Stimulated activated CD4-positive, alpha-beta T cell treated with anti-CD3 and anti-CD28 coated beads, Interleukin-1b, Interleukin-23, amount 100 ng/mL, for 24 hours (primary cell): ENCODE data around the gene EYS.
"Not testable (repeated sequence)": the region's sequence is repeated elsewhere in the genome, so short reads cannot be mapped to it uniquely, and the experiment has no call there.

ENCODE experiments used
- DNase-seq, 4 experiments: peaks; one replicate each; pipeline ENCODE4 v3.0.0-alpha.2; 2020; ENCODE audit warnings: low read depth in 4 of 4, low spot score in 1 of 4

Gene EYS

GRCh38 chr6:65112435-65112834 lies 594.6 kb downstream of the EYS start:
- no peak for DNase-seq

DNA sequence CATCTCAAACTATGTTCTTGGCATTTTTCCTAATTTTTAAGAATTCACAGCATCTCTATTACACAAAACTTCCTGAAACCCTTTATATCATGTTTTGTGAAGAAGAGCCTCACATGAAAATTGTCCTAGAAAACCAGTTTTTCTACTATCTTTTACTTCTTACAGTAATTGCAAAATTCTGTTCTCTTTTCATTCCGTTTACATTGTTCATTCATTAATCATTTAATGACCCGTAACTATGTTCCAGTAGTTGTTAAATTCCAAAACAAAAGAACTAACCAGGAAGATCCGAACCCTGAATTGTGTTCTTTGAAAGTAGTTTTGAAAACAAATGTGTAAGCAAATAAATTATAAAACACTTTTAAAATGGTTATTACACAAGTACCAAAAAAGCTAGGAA lies 597.0 kb downstream of the EYS start:
- no peak for DNase-seq

- DNase-seq, result no peak
Measured at GRCh38 chr6:65098349-65098748, 608.7 kb downstream of the EYS start.

DNA sequence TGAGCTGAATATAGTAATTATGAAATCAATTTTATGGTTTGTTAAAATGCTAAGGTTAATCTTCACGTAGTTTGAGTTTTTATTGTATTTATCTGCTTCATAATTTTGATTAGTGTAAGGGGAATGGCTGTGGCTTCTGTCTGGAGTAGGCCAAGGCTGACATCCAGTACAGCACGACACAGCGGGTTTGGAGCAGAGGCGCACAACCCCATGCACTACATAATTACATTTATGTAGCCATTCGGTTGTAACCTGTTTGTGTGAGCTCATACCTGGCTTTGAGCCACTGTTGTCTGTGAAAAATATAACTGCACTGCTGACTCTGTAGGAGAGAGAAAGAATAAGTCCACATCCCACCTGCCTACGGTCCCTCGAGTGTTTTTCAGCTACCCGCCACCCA lies 615.5 kb downstream of the EYS start:
- no peak for DNase-seq

DNA sequence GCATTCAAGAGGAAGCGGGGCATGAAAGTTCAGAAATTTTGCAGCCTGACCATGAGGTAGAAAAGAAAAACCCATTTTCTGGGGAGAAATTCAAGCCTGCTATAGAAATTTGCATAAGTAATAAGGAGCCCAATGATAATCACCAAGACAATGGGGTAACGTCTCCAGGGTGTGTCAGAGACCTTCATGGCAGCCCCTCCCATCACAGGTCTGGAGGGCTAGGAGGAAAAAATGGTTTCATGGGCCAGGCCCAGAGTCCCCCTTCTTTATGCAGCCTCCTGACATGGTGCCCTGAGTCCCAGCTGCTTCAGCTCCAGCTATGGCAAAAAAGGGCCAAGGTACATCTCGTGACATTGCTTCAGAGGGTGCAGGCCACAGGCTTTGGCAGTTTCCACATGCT lies 618.5 kb downstream of the EYS start:
- no peak for DNase-seq

DNA sequence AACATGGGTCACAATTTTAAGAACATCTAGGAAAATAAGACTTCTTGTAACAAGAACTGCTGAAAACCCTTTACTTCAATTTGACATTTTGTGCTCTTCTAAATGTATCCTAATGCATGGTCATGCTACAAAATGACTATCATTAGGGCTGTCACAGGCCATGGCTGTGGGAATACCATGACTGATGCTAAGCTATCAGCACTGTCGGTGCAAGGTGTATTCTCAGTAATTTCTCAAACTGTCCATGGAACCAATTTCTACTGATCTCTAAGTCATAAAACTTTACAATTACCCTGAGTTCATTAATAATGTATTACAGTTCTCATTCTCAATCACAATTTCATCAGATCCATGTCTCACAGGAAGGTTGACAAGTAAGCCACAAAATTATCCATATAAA lies 625.3 kb downstream of the EYS start:
- no peak for DNase-seq

- DNase-seq, result no peak
Measured at GRCh38 chr6:65075705-65076230, 631.3 kb downstream of the EYS start.

DNA sequence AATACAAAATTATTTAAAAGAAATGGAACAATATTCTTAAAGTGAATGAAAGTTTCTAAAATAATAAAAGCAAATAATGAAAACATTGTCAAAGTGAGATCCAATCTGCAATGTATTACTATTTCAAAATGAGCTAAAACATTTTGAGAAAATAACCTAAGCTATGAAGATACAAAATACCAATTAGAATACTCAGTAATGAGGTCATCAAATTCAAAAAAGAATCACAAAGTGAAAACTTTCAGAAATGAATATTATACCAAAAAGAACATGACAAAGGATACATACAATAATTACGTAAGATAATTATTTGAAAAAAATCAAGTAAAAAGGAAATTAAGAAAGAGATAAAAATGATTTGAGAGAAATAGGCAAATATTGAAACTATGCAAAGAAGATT lies 634.5 kb downstream of the EYS start:
- no peak for DNase-seq

DNA sequence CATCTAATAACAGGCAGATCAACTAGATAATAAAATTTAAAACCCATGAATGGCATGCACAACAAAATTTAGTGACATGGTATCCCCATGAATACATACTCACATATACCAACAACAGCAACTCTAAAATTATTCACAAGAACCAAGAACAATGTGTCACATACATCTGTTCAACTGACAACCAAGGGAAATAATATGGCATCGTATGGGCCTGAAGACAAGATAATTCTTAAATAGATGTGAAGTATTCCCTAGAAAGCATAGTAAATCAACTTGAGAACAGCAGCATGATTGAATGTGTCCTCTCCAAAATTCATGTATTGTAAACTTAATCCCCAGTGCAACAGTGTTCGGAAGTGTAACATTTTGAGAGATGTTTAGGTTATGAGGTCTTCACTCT lies 635.5 kb downstream of the EYS start:
- no peak for DNase-seq

DNA sequence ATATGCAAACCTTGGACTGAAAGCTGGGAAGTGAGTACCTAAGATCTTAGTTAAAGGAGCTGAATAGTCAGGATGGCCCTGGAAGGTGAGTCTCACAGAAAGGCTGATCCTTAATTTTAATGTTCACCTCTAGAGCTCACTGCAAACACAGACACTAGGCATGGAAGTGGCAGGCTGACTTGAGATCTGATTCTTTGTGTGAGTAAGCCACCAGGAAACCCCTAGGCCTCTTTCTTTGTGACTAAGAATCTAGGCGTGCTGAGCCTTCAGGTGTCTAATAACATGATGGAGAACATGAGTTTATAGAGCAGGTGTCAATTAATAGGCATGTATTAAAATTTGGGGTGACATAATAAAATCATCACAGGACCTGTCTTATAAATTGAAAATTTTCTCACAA lies 642.2 kb downstream of the EYS start:
- no peak for DNase-seq

GRCh38 chr6:65059568-65059967 lies 647.5 kb downstream of the EYS start:
- DNase-seq, result no peak

DNA sequence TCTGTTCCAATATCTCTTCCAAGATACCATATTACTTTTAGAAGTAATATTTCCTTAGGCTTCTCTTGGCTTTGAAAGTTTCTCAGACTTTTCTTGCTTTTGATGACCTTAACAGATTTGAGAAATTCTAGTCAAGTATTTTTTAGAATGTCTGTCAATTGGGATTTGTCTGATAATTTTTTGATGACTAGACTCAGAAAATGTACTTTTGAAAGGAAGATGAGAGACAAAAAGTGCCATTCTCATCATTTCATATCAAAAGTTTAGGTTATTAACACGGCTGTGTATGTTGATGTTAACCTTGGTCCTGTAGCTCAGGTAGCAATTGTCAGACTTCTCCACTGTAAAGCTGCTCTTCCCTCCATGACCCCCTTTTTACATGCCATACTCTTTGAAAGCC lies 651.5 kb downstream of the EYS start:
- no peak for DNase-seq

DNA sequence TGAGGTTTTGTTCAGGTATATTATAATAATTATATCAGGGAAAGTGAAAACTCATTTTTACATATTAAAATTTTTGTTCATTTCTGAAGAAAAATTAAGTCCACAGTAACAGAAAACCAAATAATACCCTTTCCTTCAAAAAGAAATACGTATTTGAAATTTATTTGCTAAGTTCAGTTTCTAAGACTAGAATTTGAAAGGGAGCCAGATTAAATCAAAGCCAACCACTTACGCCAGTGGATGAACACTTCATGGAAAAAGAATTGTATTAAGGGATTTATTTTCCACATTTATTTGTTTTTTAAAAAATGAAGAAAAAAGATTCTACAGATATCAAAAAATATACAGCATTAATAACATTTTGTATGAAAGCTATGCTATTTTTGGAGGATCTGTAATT lies 654.4 kb downstream of the EYS start:
- DNase-seq, result no peak

DNA sequence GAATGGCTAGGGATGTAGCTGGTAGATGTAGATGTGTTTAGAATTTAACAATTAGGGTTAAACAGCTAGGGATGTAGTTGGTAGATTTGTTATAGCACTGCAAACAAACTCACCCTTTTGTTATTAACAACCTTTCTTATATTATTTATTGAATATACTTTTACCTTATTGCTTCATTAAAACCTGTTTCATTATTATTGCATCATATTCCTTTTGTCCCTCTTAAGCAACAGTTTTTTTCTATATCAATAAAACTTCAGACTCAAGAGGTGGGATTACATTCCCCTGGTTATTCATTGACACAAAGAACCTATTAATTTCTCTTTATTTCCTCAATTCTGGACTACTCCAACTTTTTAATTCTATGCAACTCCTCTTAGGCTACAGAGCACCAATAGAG lies 661.2 kb downstream of the EYS start:
- no peak for DNase-seq

DNA sequence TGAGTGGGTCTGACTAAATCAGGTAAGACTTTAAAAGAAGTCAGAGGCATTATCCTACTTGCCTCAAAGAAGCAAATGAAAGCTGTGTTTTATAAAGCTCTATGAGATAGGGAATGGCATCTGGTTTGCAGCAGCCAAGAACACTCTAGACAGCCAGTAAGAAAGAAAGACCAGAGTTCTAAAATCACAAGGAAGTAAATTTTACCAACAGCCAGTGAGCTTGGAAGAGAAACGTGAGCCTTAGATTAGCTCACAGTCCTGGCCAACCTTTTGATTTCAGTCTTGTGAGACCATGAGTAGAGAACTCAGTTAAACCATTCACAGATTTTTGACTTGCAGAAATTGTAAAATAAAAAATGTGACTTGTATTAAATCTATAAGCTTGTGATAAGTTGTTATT lies 693.0 kb downstream of the EYS start:
- no peak for DNase-seq

DNA sequence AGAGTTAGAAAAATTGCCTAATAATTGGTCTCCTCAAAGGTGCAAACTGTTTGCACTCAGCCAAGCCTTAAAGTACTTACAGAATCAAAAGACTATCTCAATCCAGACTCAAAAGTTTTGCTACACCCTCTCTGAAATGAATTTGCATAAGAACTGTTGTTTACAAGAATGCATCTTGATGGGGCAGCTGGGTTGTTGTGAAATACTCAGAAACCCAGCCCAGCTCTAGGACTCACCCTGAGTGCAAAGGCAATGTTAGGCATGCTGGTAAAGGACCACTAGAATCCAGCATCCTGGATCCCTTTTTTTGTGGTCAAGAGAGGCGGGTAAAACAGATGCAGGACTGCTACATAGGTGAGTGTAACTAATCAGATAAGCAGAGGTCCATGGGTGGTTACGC lies 700.2 kb downstream of the EYS start:
- DNase-seq, result no peak

- DNase-seq, result no peak
Measured at GRCh38 chr6:65004283-65004682, 702.7 kb downstream of the EYS start.

DNA sequence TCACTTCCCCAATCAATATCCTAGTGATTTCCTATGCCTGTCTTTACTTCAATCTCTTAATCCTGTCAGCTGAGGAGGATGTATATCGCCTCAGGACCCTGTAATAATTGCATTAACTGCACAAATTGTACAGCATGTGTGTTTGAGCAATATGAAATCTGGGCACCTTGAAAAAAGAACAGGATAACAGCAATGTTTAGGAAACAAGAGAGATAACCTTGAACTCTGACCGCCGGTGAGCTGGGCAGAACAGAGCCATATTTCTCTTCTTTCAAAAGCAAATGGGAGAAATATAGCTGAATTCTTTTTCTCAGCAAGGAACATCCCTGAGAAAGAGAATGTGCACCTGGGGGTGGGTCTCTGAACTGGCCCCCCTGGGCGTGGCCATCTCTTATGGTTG lies 704.1 kb downstream of the EYS start:
- not testable (repeated sequence) for DNase-seq

DNA sequence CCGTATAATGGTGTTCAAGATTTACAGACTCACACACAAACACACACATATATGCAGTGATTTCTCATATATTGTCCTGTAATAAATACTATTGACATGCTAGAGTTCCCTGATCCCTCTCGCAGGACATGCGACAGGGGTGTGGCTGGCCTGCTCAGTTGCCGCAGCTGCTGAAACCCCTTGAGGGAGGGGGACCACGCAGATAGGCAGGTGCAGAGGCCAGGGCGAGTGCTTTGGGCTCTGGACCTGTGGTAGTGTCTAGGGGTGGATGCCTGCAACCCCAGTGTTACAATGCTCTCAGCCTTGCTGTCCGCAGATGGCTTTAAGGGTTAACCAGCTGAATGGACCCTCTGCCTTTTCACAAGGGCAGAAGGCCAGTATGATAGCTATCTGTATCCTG lies 706.2 kb downstream of the EYS start:
- no peak for DNase-seq

DNA sequence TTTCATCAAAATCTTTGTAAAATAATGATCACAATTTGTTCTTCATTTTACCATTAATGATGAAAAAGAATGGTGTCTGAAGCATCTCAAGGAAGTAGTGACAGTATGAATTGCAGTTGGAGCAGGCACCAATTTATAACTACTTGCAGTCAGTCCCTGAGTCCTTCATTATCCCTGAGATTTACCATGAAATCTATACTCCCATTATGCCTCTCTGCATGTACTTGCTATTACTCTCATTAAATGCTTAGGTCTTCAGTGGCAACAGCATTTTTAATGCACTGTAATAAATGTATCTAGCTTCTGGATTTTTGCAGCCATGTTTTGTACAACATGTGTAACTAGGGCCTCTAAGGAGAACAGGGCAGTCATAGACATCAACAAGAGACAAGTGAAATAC lies 708.8 kb downstream of the EYS start:
- no peak for DNase-seq

- DNase-seq, result no peak
Measured at GRCh38 chr6:64996301-64996700, 710.7 kb downstream of the EYS start.

- DNase-seq, result no peak
Measured at GRCh38 chr6:64990652-64991304, 716.2 kb downstream of the EYS start.

DNA sequence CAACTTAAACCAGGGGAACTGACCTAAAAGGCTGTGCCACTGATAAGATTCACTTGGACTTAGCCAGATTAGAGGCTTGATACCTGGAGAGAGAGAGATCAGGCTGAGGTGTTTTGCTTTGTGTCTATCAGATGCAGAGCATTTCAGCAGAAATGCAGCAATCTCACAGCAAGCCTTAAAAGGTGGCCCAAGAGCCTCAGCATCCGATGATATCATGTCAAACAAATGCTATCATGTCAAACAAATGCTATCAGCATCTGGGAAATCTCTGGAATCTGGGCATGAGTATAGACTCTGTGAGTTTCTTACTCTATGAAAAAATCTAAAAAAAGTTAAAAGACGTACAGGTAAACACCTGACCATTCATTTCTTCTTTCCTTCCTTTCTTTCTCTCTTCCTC lies 718.9 kb downstream of the EYS start:
- DNase-seq, result no peak

DNA sequence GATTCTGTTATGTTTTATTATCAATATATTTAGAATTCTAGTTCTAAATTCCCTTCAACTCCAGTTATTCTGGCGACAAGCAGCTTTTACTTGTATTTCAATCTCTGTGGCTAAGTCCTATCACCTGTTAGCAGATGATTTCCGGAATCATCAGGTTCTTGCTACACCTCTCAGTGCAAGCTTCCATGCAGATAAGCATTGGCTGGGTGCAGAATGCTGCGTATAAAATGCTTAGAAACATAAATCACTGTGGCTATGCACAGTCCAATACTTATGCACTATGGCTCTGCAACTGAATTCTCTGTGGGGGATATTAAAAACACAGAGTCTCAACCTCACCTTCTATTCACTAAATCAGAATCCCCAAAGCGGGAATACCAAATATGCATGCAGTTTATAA lies 720.0 kb downstream of the EYS start:
- no peak for DNase-seq
